Measurements from ENCODE around the gene CREB5.

CREB5 gene

DNA sequence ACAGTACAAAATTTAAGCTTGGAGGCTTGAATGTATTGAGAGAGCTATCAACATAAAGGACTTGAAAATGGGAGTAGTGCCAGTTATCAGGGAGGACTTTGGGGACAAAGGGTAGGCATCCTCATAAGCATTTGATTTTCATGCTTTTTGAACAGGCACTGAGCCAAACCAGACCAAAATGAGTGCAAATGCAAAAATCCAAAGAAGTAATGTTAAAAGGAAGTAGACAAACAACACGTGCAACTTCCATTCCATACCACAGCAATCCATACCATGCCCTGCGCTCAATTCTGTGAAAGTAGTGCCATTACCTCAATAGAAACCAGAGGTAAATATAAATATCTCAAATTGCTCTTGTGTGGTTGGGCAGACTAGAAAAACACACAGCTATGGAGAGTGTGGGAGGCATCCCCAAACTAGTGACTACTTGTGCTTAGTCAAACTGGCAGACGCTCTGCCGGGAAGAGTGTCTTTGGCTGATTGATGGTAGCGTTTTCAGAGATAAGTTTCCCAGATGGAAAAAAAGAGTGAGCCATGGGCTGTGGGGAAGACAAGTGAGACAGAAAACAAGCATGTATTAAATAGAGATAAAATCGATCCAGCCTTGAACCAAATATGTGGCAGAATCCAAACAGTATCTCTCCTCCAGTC lies 161.5 kb downstream of the CREB5 start:
- ATAC-seq: peak; percentile 40; the same call in 2 of the 3 replicates
- TF ChIP-seq SNAI2 (CRISPR knock-in tag; IDR thresholded peaks at IDR 0.05) (peak; percentile 53; the same call in 1 of the 2 replicates), ZNF70 (CRISPR knock-in tag; IDR thresholded peaks at IDR 0.05) (no peak), ZFP3 (CRISPR knock-in tag; IDR thresholded peaks at IDR 0.05) (peak; percentile 62; the same call in 1 of the 2 replicates), TCF4 (CRISPR knock-in tag; IDR thresholded peaks at IDR 0.05; ENCODE audit: borderline replicate concordance) (peak; percentile 70; the same call in 1 of the 2 replicates), GLIS3 (CRISPR knock-in tag; IDR thresholded peaks at IDR 0.05) (peak; percentile 58; the same call in 1 of the 2 replicates), RARB (CRISPR knock-in tag; IDR thresholded peaks at IDR 0.05) (no peak), ISL1 (CRISPR knock-in tag; IDR thresholded peaks at IDR 0.05) (peak; percentile 89), ZC3H10 (CRISPR knock-in tag; IDR thresholded peaks at IDR 0.05) (no peak), CSDC2 (CRISPR knock-in tag; IDR thresholded peaks at IDR 0.05) (peak; percentile 13; the same call in 1 of the 2 replicates)
- TF ChIP-seq, protein P1, sequence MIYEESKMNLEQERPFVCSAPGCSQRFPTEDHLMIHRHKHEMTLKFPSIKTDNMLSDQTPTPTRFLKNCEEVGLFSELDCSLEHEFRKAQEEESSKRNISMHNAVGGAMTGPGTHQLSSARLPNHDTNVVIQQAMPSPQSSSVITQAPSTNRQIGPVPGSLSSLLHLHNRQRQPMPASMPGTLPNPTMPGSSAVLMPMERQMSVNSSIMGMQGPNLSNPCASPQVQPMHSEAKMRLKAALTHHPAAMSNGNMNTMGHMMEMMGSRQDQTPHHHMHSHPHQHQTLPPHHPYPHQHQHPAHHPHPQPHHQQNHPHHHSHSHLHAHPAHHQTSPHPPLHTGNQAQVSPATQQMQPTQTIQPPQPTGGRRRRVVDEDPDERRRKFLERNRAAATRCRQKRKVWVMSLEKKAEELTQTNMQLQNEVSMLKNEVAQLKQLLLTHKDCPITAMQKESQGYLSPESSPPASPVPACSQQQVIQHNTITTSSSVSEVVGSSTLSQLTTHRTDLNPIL (CRISPR knock-in tag; IDR thresholded peaks at IDR 0.05; ENCODE audit: low read depth): 0 out of 2 replicates have a peak, but pooled peaks have one; percentile 30
- TF ChIP-seq, protein P2, sequence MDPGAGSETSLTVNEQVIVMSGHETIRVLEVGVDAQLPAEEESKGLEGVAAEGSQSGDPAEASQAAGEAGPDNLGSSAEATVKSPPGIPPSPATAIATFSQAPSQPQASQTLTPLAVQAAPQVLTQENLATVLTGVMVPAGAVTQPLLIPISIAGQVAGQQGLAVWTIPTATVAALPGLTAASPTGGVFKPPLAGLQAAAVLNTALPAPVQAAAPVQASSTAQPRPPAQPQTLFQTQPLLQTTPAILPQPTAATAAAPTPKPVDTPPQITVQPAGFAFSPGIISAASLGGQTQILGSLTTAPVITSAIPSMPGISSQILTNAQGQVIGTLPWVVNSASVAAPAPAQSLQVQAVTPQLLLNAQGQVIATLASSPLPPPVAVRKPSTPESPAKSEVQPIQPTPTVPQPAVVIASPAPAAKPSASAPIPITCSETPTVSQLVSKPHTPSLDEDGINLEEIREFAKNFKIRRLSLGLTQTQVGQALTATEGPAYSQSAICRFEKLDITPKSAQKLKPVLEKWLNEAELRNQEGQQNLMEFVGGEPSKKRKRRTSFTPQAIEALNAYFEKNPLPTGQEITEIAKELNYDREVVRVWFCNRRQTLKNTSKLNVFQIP (CRISPR knock-in tag; IDR thresholded peaks at IDR 0.05; ENCODE audit: borderline replicate concordance, low read depth): no peak
- TF ChIP-seq, protein P3, sequence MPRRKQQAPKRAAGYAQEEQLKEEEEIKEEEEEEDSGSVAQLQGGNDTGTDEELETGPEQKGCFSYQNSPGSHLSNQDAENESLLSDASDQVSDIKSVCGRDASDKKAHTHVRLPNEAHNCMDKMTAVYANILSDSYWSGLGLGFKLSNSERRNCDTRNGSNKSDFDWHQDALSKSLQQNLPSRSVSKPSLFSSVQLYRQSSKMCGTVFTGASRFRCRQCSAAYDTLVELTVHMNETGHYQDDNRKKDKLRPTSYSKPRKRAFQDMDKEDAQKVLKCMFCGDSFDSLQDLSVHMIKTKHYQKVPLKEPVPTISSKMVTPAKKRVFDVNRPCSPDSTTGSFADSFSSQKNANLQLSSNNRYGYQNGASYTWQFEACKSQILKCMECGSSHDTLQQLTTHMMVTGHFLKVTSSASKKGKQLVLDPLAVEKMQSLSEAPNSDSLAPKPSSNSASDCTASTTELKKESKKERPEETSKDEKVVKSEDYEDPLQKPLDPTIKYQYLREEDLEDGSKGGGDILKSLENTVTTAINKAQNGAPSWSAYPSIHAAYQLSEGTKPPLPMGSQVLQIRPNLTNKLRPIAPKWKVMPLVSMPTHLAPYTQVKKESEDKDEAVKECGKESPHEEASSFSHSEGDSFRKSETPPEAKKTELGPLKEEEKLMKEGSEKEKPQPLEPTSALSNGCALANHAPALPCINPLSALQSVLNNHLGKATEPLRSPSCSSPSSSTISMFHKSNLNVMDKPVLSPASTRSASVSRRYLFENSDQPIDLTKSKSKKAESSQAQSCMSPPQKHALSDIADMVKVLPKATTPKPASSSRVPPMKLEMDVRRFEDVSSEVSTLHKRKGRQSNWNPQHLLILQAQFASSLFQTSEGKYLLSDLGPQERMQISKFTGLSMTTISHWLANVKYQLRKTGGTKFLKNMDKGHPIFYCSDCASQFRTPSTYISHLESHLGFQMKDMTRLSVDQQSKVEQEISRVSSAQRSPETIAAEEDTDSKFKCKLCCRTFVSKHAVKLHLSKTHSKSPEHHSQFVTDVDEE (CRISPR knock-in tag; IDR thresholded peaks at IDR 0.05): peak; percentile 63; the same call in 1 of the 2 replicates

- TF ChIP-seq CSDC2 (CRISPR knock-in tag; IDR thresholded peaks at IDR 0.05): no peak
- no peak for TF ChIP-seq ISL1 (CRISPR knock-in tag; IDR thresholded peaks at IDR 0.05)
- no peak for TF ChIP-seq ZNF565 (CRISPR knock-in tag; conservative IDR thresholded peaks at IDR 0.05; ENCODE audit: low read depth)
- TF ChIP-seq, protein P3 (CRISPR knock-in tag; IDR thresholded peaks at IDR 0.05): no peak
- TF ChIP-seq CSRNP3 (CRISPR knock-in tag; IDR thresholded peaks at IDR 0.05): no peak
- TF ChIP-seq ZFP3 (CRISPR knock-in tag; IDR thresholded peaks at IDR 0.05): no peak
- TF ChIP-seq PPARA (CRISPR knock-in tag; IDR thresholded peaks at IDR 0.05; ENCODE audit: borderline replicate concordance): no peak
- TF ChIP-seq OSR1 (CRISPR knock-in tag; IDR thresholded peaks at IDR 0.05): no peak
- TF ChIP-seq GLIS3 (CRISPR knock-in tag; IDR thresholded peaks at IDR 0.05): no peak
- no peak for TF ChIP-seq ZNF70 (CRISPR knock-in tag; IDR thresholded peaks at IDR 0.05)
- no peak for TF ChIP-seq ARNTL (CRISPR knock-in tag; IDR thresholded peaks at IDR 0.05; ENCODE audit: borderline replicate concordance, low read depth)
- TF ChIP-seq, protein P1 (CRISPR knock-in tag; IDR thresholded peaks at IDR 0.05; ENCODE audit: low read depth): no peak
- TF ChIP-seq TCF4 (CRISPR knock-in tag; IDR thresholded peaks at IDR 0.05; ENCODE audit: borderline replicate concordance): no peak
- TF ChIP-seq, protein P4, sequence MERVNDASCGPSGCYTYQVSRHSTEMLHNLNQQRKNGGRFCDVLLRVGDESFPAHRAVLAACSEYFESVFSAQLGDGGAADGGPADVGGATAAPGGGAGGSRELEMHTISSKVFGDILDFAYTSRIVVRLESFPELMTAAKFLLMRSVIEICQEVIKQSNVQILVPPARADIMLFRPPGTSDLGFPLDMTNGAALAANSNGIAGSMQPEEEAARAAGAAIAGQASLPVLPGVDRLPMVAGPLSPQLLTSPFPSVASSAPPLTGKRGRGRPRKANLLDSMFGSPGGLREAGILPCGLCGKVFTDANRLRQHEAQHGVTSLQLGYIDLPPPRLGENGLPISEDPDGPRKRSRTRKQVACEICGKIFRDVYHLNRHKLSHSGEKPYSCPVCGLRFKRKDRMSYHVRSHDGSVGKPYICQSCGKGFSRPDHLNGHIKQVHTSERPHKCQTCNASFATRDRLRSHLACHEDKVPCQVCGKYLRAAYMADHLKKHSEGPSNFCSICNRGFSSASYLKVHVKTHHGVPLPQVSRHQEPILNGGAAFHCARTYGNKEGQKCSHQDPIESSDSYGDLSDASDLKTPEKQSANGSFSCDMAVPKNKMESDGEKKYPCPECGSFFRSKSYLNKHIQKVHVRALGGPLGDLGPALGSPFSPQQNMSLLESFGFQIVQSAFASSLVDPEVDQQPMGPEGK (CRISPR knock-in tag; IDR thresholded peaks at IDR 0.05; ENCODE audit: borderline replicate concordance): no peak
- TF ChIP-seq ZC3H10 (CRISPR knock-in tag; IDR thresholded peaks at IDR 0.05): no peak
- TF ChIP-seq ZNF8 (CRISPR knock-in tag; IDR thresholded peaks at IDR 0.05): no peak
- TF ChIP-seq, protein P2 (CRISPR knock-in tag; IDR thresholded peaks at IDR 0.05; ENCODE audit: borderline replicate concordance, low read depth): no peak
- no peak for TF ChIP-seq ESRRG (CRISPR knock-in tag; IDR thresholded peaks at IDR 0.05)
- no peak; the same call in 2 of the 3 replicates for ATAC-seq
These were observed 162.9 kb downstream of the CREB5 start for GRCh38 chr7:28575241-28575643.

Data from SK-N-SH treated with all-trans-retinoic acid at 6 μM for 48 hours (cell line).